Uterus (tissue), 4 donors: ENCODE results near the gene USP7. TPM values are rescaled to one million over a fixed set of nuclear protein-coding genes. Genes with fewer than 3 reads are reported as not detected.

Source experiments
- DNase-seq, 2 donors: peaks; one replicate each; pipeline ENCODE4 v3.0.0-alpha.2; 2019 to 2020
- H3K27ac ChIP-seq, 2 donors: fragments of 200-600 bp; sonication (generic); 1 replicate in 1 of 2; 2 replicates in 1 of 2; pipeline ENCODE4 v1.5.1; 2016 to 2018
- H3K27me3 ChIP-seq, 2 donors: fragments of 200-600 bp; sonication (generic); one replicate each; pipeline ENCODE4 v1.5.1; 2018 to 2019; ENCODE audit warnings: control low read depth in 1 of 2
- H3K36me3 ChIP-seq, 2 donors: fragments of 200-600 bp; sonication (generic); one replicate each; pipeline ENCODE4 v1.5.1; 2019; ENCODE audit warnings: control low read depth in 1 of 2
- H3K4me1 ChIP-seq, 2 donors: fragments of 200-600 bp; sonication (generic); one replicate each; pipeline ENCODE4 v1.5.1; 2018 to 2019; ENCODE audit warnings: control low read depth in 1 of 2
- H3K4me3 ChIP-seq, 2 donors: fragments of 200-600 bp; sonication (generic); 1 replicate in 1 of 2; 2 replicates in 1 of 2; pipeline ENCODE4 v1.5.1; 2018 to 2019; ENCODE audit warnings: mild to moderate bottlenecking in 1 of 2
- H3K9me3 ChIP-seq, 2 donors: fragments of 200-600 bp; sonication (generic); one replicate each; pipeline ENCODE4 v1.5.1; 2019; ENCODE audit warnings: control low read depth in 1 of 2
- CTCF ChIP-seq, 4 experiments: fragments of 200-600 bp in 2 of 4; fragments of 450-650 bp in 2 of 4; sonication (generic) in 2 of 4; IDR thresholded peaks; one replicate each; pipeline ENCODE4 v1.5.1; 2016 to 2019; ENCODE audit warnings: antibody characterized with exemption in 4 of 4, mild to moderate bottlenecking in 2 of 4, moderate library complexity in 1 of 4
- POLR2A ChIP-seq, 2 donors: fragments of 450-650 bp; IDR thresholded peaks; one replicate each; pipeline ENCODE4 v1.6.1; 2016; ENCODE audit warnings: antibody characterized with exemption in 2 of 2, mild to moderate bottlenecking in 1 of 2, moderate library complexity in 1 of 2
- intact Hi-C: fragments of 100-400 bp; cut with DNase I; formaldehyde crosslinking; loops from one replicate; pipeline ENCODE4 v1.15.1; 2023; ENCODE audit warnings: low total_unique reads
- total RNA-seq, 4 donors: library from RNA; depleted of rRNA in 3 of 4; stranded (reverse); fragments of >200 nt in 3 of 4; gene quantifications; one replicate each; pipeline versions ENCODE4 v1.1.0 to v1.2.4, GENCODE V29; 2014 to 2023
- donor health status: DM: yes; HTN: yes; CAD: no.

USP7 gene
- total RNA-seq, 4 donors from 2014 or later = 20.9 to 223 (median 122) TPM

- Histone ChIP-seq H3K4me1 (peaks cover 5 to 16% of the 10 kb centered on the region in 2 donors), H3K27ac (no peak overlapping the region), H3K4me3 (no peak overlapping the region), H3K27me3 (no peaks in the 10 kb centered on the region), H3K36me3 (no peaks in the 10 kb centered on the region), H3K9me3 (no peaks in the 10 kb centered on the region)
- TF ChIP-seq CTCF (IDR thresholded peaks at IDR 0.05) (no peak), POLR2A (IDR thresholded peaks at IDR 0.05) (no peak)
- intact Hi-C loops = no loop called here
- DNase-seq = no peak
Measured at GRCh38 chr16:8951447-8952280, 12.0 kb downstream of the USP7 start.

- peaks cover 5 to 14% of the 10 kb centered on the region in 2 donors for H3K4me1 ChIP-seq
Measured at GRCh38 chr16:8950580-8951077, 13.1 kb downstream of the USP7 start.

GRCh38 chr16:8949536-8950418, 13.9 kb downstream of the USP7 start:
- no peak for DNase-seq
- Histone ChIP-seq H3K27me3 (no peaks in the 10 kb centered on the region), H3K27ac (no peak overlapping the region), H3K4me1 (peaks cover 5 to 11% of the 10 kb centered on the region in 2 donors), H3K4me3 (no peak overlapping the region), H3K36me3 (no peaks in the 10 kb centered on the region), H3K9me3 (no peaks in the 10 kb centered on the region)
- intact Hi-C loops = no loop called here
- no peak for TF ChIP-seq POLR2A (IDR thresholded peaks at IDR 0.05)
- TF ChIP-seq CTCF (IDR thresholded peaks at IDR 0.05) = no peak

More at GRCh38 chr16:8950580-8951077, 13.1 kb downstream of the USP7 start:
- H3K36me3 ChIP-seq = no peaks in the 10 kb centered on the region
- DNase-seq = no peak
- intact Hi-C loops = no loop called here
- TF ChIP-seq CTCF (IDR thresholded peaks at IDR 0.05) (no peak), POLR2A (IDR thresholded peaks at IDR 0.05) (no peak)
- no peak overlapping the region for H3K27ac ChIP-seq
- no peak overlapping the region for H3K4me3 ChIP-seq
- no peaks in the 10 kb centered on the region for H3K27me3 ChIP-seq
- H3K9me3 ChIP-seq = no peaks in the 10 kb centered on the region

GRCh38 chr16:8948831-8949230, 14.9 kb downstream of the USP7 start:
- Histone ChIP-seq H3K4me3 (no peak overlapping the region), H3K9me3 (no peaks in the 10 kb centered on the region), H3K27ac (no peak overlapping the region), H3K27me3 (no peaks in the 10 kb centered on the region), H3K36me3 (no peaks in the 10 kb centered on the region), H3K4me1 (peaks cover 5 to 16% of the 10 kb centered on the region in 2 donors)
- DNase-seq = no peak
- intact Hi-C loops = no loop called here
- TF ChIP-seq POLR2A (IDR thresholded peaks at IDR 0.05) = no peak
- no peak for TF ChIP-seq CTCF (IDR thresholded peaks at IDR 0.05)
